ENCODE results near the gene DCXR. TPM values are rescaled to one million over a fixed set of nuclear protein-coding genes. Genes with fewer than 3 reads are reported as not detected.

DCXR gene
- total RNA-seq, 4 donors from 2014 or later: 89.1 to 162 (median 135) TPM

GRCh38 chr17:82063424-82064415, 26.2 kb upstream of the DCXR start:
- peak overlapping the region; percentile 63 to 98 (median 96) for H3K4me3 ChIP-seq
- H3K36me3 ChIP-seq: peaks cover 36 to 55% (median 37%) of the 10 kb centered on the region in 3 donors
- 58 to 85% methylated on average over 5 to 10 of the region's 20 CpGs for WGBS, 2 donors
- no peaks in the 10 kb centered on the region for H3K9me3 ChIP-seq
- DNase-seq: no peak
- TF ChIP-seq POLR2A (IDR thresholded peaks at IDR 0.05) (no peak), CTCF (IDR thresholded peaks at IDR 0.05) (no peak)
- intact Hi-C loops (cut with DNase I): no loop called here
- H3K4me1 ChIP-seq: peaks cover 20 to 38% (median 24%) of the 10 kb centered on the region in 3 donors
- peak overlapping the region; percentile 28 to 90 (median 86) for H3K27ac ChIP-seq
- no peaks in the 10 kb centered on the region for H3K27me3 ChIP-seq

GRCh38 chr17:82062984-82063368, 25.5 kb upstream of the DCXR start:
- no peak for TF ChIP-seq CTCF (IDR thresholded peaks at IDR 0.05)
- TF ChIP-seq POLR2A (IDR thresholded peaks at IDR 0.05): no peak
- intact Hi-C loops (cut with DNase I): no loop called here
- WGBS, 2 donors: 100% methylated on average over 3 of the region's 9 CpGs; no CpG with 5 or more reads in 1 of the 2 donors

GRCh38 chr17:82062076-82062983, 24.8 kb upstream of the DCXR start:
- intact Hi-C loops (cut with DNase I): no loop called here
- no peak overlapping the region for H3K27ac ChIP-seq
- H3K27me3 ChIP-seq: no peaks in the 10 kb centered on the region
- WGBS, 2 donors: 83 to 100% methylated on average over 2 to 12 of the region's 24 CpGs
- no peaks in the 10 kb centered on the region for H3K9me3 ChIP-seq
- peaks cover 46 to 69% (median 47%) of the 10 kb centered on the region in 3 donors for H3K36me3 ChIP-seq
- no peak for DNase-seq
- H3K4me1 ChIP-seq: peaks cover 20 to 38% (median 24%) of the 10 kb centered on the region in 3 donors
- H3K4me3 ChIP-seq: no peak overlapping the region
- no peak for TF ChIP-seq POLR2A (IDR thresholded peaks at IDR 0.05)
- TF ChIP-seq CTCF (IDR thresholded peaks at IDR 0.05): no peak

More at GRCh38 chr17:82062984-82063368, 25.5 kb upstream of the DCXR start:
- Histone ChIP-seq H3K4me3 (no peak overlapping the region), H3K27me3 (no peaks in the 10 kb centered on the region), H3K36me3 (peaks cover 39 to 62% (median 43%) of the 10 kb centered on the region in 3 donors), H3K27ac (no peak overlapping the region), H3K4me1 (peaks cover 20 to 38% (median 24%) of the 10 kb centered on the region in 3 donors), H3K9me3 (no peaks in the 10 kb centered on the region)
- no peak for DNase-seq

GRCh38 chr17:82061047-82061925, 23.8 kb upstream of the DCXR start:
- peaks cover 18 to 33% (median 24%) of the 10 kb centered on the region in 3 donors for H3K4me1 ChIP-seq
- no peaks in the 10 kb centered on the region for H3K9me3 ChIP-seq
- DNase-seq: no peak
- TF ChIP-seq POLR2A (IDR thresholded peaks at IDR 0.05): no peak
- TF ChIP-seq CTCF (IDR thresholded peaks at IDR 0.05): no peak
- H3K27ac ChIP-seq: no peak overlapping the region
- WGBS, 2 donors: no CpG with 5 or more reads among the region's 34 CpGs
- intact Hi-C loops (cut with DNase I): no loop called here
- H3K4me3 ChIP-seq: no peak overlapping the region
- no peaks in the 10 kb centered on the region for H3K27me3 ChIP-seq
- H3K36me3 ChIP-seq: peaks cover 55 to 79% (median 58%) of the 10 kb centered on the region in 3 donors

All from esophagus squamous epithelium (tissue), 5 donors.